ENCODE results near the gene EIF2S1. TPM values are rescaled to one million over a fixed set of nuclear protein-coding genes. Genes with fewer than 3 reads are reported as not detected.

EIF2S1 gene
- total and polyA plus RNA-seq, 2 experiments from 2014 or later = 42.7 to 135 TPM

- no peak overlapping the region for H3K27ac ChIP-seq
- TF ChIP-seq CTCF (IDR thresholded peaks at IDR 0.05; ENCODE audit: low read depth, low read length) = no peak
- H3K27me3 ChIP-seq = no peaks in the 10 kb centered on the region
- peaks cover 5% of the 10 kb centered on the region for H3K4me1 ChIP-seq (ENCODE audit: low read depth)
- H3K9me3 ChIP-seq (ENCODE audit: low read depth) = no peaks in the 10 kb centered on the region
- peaks cover 2% of the 10 kb centered on the region for H3K36me3 ChIP-seq
- no peak for DNase-seq (ENCODE audit: low read depth in 1 of 2, low spot score in 1 of 2)
- no peak overlapping the region for H3K4me3 ChIP-seq
Observed at GRCh38 chr14:67389811-67390534, 29.8 kb downstream of the EIF2S1 start.

- H3K9me3 ChIP-seq (ENCODE audit: low read depth) = no peaks in the 10 kb centered on the region
- no peaks in the 10 kb centered on the region for H3K27me3 ChIP-seq
- TF ChIP-seq CTCF (IDR thresholded peaks at IDR 0.05; ENCODE audit: low read depth, low read length) = no peak
- H3K4me1 ChIP-seq (ENCODE audit: low read depth) = peaks cover 5% of the 10 kb centered on the region
- no peak overlapping the region for H3K4me3 ChIP-seq
- H3K27ac ChIP-seq = no peak overlapping the region
- no peak for DNase-seq (ENCODE audit: low read depth in 1 of 2, low spot score in 1 of 2)
- H3K36me3 ChIP-seq = no peaks in the 10 kb centered on the region
Observed at GRCh38 chr14:67391268-67391667, 31.1 kb downstream of the EIF2S1 start.

- no peak for DNase-seq (ENCODE audit: low read depth in 1 of 2, low spot score in 1 of 2)
- no peak overlapping the region for H3K4me3 ChIP-seq
- no peaks in the 10 kb centered on the region for H3K27me3 ChIP-seq
- H3K4me1 ChIP-seq (ENCODE audit: low read depth) = peaks cover 11% of the 10 kb centered on the region
- TF ChIP-seq CTCF (IDR thresholded peaks at IDR 0.05; ENCODE audit: low read depth, low read length) = no peak
- no peaks in the 10 kb centered on the region for H3K36me3 ChIP-seq
- no peak overlapping the region for H3K27ac ChIP-seq
- no peaks in the 10 kb centered on the region for H3K9me3 ChIP-seq (ENCODE audit: low read depth)
Observed at GRCh38 chr14:67392123-67392522, 32.0 kb downstream of the EIF2S1 start.

GRCh38 chr14:67392800-67393199, 32.7 kb downstream of the EIF2S1 start:
- no peaks in the 10 kb centered on the region for H3K27me3 ChIP-seq
- H3K27ac ChIP-seq = no peak overlapping the region
- DNase-seq (ENCODE audit: low read depth in 1 of 2, low spot score in 1 of 2) = no peak
- no peaks in the 10 kb centered on the region for H3K9me3 ChIP-seq (ENCODE audit: low read depth)
- no peak for TF ChIP-seq CTCF (IDR thresholded peaks at IDR 0.05; ENCODE audit: low read depth, low read length)
- no peak overlapping the region for H3K4me3 ChIP-seq
- H3K4me1 ChIP-seq (ENCODE audit: low read depth) = peaks cover 11% of the 10 kb centered on the region
- no peaks in the 10 kb centered on the region for H3K36me3 ChIP-seq

GRCh38 chr14:67393689-67394088, 33.6 kb downstream of the EIF2S1 start:
- no peak for TF ChIP-seq CTCF (IDR thresholded peaks at IDR 0.05; ENCODE audit: low read depth, low read length)

More at GRCh38 chr14:67393689-67394088, 33.6 kb downstream of the EIF2S1 start:
- no peaks in the 10 kb centered on the region for H3K27me3 ChIP-seq
- H3K27ac ChIP-seq = no peak overlapping the region
- no peaks in the 10 kb centered on the region for H3K36me3 ChIP-seq
- no peak for DNase-seq (ENCODE audit: low read depth in 1 of 2, low spot score in 1 of 2)
- H3K9me3 ChIP-seq (ENCODE audit: low read depth) = no peaks in the 10 kb centered on the region
- H3K4me1 ChIP-seq (ENCODE audit: low read depth) = peaks cover 11% of the 10 kb centered on the region
- no peak overlapping the region for H3K4me3 ChIP-seq
